Measurements from ENCODE around the gene SPRTN. TPM values are rescaled to one million over a fixed set of nuclear protein-coding genes. Genes with fewer than 3 reads are reported as not detected.
A peak's percentile ranks its signal among the peaks of the same experiment; 100 is the strongest.

Gene SPRTN
- total RNA-seq, 2 experiments from 2014 or later: 6.8 to 7.7 TPM

DNA sequence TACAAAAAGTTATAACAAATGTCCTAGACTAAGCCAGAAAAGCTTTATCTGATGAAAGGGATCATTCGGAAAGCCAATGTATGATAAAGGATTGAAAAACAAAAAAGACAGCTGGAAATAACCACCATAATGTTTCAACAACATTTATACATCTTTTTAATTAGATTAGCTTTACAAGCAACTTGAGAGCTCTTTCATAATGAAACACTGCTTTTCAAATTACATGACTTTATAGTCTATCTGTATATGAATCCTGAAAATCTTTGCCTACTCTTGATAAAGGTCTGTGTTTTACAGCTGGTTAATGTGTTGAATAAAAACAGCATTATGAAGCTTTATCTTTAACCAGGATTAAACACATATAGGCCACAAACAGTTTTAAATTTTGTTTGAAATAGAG lies 25.5 kb downstream of the SPRTN start:
- no peak for ATAC-seq
- no peaks in the 10 kb centered on the region for H3K27me3 Mint-ChIP-seq
- intact Hi-C loops (cut with micrococcal nuclease): loop anchor here (5.0 kb wide), 1 partner anchor 59 kb away; the partner anchor contains the start of gene EGLN1
- ChIA-PET POLR2A (interaction anchor here (0.7 to 1.3 kb wide), 2 partner anchors 15 to 248 kb away, joined by 3 read pairs; no protein-coding TSS in a partner anchor), CTCF (interaction anchor here (0.7 to 2.7 kb wide), 10 partner anchors 9 to 242 kb away, joined by 3 to 14 read pairs (median 6); partner anchors contain the start of genes EXOC8 and SPRTN)
- no peaks in the 10 kb centered on the region for H3K9me3 Mint-ChIP-seq
- H3K27ac Mint-ChIP-seq: no peak overlapping the region
- H3K4me1 Mint-ChIP-seq (ENCODE audit: low read depth): peaks cover 3% of the 10 kb centered on the region
- no peak for DNase-seq
- TF ChIP-seq, protein P1, sequence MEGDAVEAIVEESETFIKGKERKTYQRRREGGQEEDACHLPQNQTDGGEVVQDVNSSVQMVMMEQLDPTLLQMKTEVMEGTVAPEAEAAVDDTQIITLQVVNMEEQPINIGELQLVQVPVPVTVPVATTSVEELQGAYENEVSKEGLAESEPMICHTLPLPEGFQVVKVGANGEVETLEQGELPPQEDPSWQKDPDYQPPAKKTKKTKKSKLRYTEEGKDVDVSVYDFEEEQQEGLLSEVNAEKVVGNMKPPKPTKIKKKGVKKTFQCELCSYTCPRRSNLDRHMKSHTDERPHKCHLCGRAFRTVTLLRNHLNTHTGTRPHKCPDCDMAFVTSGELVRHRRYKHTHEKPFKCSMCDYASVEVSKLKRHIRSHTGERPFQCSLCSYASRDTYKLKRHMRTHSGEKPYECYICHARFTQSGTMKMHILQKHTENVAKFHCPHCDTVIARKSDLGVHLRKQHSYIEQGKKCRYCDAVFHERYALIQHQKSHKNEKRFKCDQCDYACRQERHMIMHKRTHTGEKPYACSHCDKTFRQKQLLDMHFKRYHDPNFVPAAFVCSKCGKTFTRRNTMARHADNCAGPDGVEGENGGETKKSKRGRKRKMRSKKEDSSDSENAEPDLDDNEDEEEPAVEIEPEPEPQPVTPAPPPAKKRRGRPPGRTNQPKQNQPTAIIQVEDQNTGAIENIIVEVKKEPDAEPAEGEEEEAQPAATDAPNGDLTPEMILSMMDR (IDR thresholded peaks at IDR 0.05): no peak
- H3K36me3 Mint-ChIP-seq (ENCODE audit: low read depth): peaks cover 33% of the 10 kb centered on the region
- no peak overlapping the region for H3K4me3 Mint-ChIP-seq

GRCh38 chr1:231364192-231364591 lies 26.1 kb downstream of the SPRTN start:
- ChIA-PET CTCF (interaction anchor here (1.3 to 2.2 kb wide), 5 partner anchors 26 to 234 kb away, joined by 3 to 11 read pairs (median 6); partner anchors contain the start of genes EXOC8 and SPRTN), POLR2A (interaction anchor here (1.3 kb wide), 1 partner anchor 248 kb away, joined by 3 read pairs; no protein-coding TSS in a partner anchor)
- TF ChIP-seq, protein P1 (IDR thresholded peaks at IDR 0.05): no peak
- Mint-ChIP-seq H3K4me1 (ENCODE audit: low read depth) (peaks cover 3% of the 10 kb centered on the region), H3K9me3 (no peaks in the 10 kb centered on the region), H3K36me3 (ENCODE audit: low read depth) (peaks cover 37% of the 10 kb centered on the region), H3K27ac (peak overlapping the region; percentile 1), H3K27me3 (no peaks in the 10 kb centered on the region), H3K4me3 (no peak overlapping the region)
- intact Hi-C loops (cut with micrococcal nuclease): loop anchor here (5.0 kb wide), 1 partner anchor 58 kb away; the partner anchor contains the start of gene EGLN1
- no peak for ATAC-seq
- DNase-seq: no peak

DNA sequence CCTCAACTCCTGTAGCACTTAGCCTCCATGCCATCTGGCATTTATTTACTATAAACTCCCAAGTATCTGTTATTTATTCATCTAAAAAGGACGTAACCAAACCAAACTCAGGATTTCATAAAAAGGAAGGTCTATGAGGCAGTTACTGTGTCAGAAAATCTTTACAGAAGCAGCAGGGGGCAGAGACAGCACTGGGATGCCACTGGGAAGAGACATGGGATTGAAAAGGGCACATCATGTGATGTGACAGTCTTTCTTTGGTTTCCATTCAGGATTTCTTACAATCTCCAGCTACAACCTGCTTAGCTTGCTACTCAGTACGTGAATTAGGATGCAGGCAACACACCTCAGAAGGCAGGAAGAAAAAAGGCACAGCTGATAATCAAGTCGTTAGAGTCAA lies 31.2 kb downstream of the SPRTN start:
- Mint-ChIP-seq H3K27me3 (no peaks in the 10 kb centered on the region), H3K4me1 (ENCODE audit: low read depth) (peaks cover 3% of the 10 kb centered on the region), H3K4me3 (no peak overlapping the region)

GRCh38 chr1:231372501-231372900 lies 34.4 kb downstream of the SPRTN start:
- no peaks in the 10 kb centered on the region for H3K27me3 Mint-ChIP-seq
- H3K9me3 Mint-ChIP-seq: no peaks in the 10 kb centered on the region
- H3K4me1 Mint-ChIP-seq (ENCODE audit: low read depth): peaks cover 19% of the 10 kb centered on the region
- CTCF ChIA-PET: interaction anchor here (1.1 to 1.4 kb wide), 3 partner anchors 10 to 178 kb away, joined by 3 to 4 read pairs (median 3); no protein-coding TSS in a partner anchor
- intact Hi-C loops (cut with micrococcal nuclease): no loop called here
- no peak overlapping the region for H3K27ac Mint-ChIP-seq
- TF ChIP-seq, protein P1 (IDR thresholded peaks at IDR 0.05): no peak
- ATAC-seq (no peak), DNase-seq (no peak)
- H3K36me3 Mint-ChIP-seq (ENCODE audit: low read depth): peaks cover 10% of the 10 kb centered on the region
- POLR2A ChIA-PET: interaction anchor here (1.2 kb wide), 1 partner anchor 20 kb away, joined by 5 read pairs; no protein-coding TSS in a partner anchor
- no peak overlapping the region for H3K4me3 Mint-ChIP-seq

More for the DNA sequence above, 31.2 kb downstream of the SPRTN start:
- intact Hi-C loops (cut with micrococcal nuclease): no loop called here
- ATAC-seq (no peak), DNase-seq (no peak)
- CTCF ChIA-PET: no interaction called here
- POLR2A ChIA-PET: no interaction called here
- Mint-ChIP-seq H3K27ac (no peak overlapping the region), H3K9me3 (no peaks in the 10 kb centered on the region), H3K36me3 (ENCODE audit: low read depth) (peaks cover 23% of the 10 kb centered on the region)
- TF ChIP-seq, protein P1 (IDR thresholded peaks at IDR 0.05): no peak

GRCh38 chr1:231374394-231374793 lies 36.3 kb downstream of the SPRTN start:
- no peaks in the 10 kb centered on the region for H3K9me3 Mint-ChIP-seq
- CTCF ChIA-PET: interaction anchor here (0.8 to 1.3 kb wide), 3 partner anchors 11 to 59 kb away, joined by 3 to 8 read pairs (median 3); no protein-coding TSS in a partner anchor
- TF ChIP-seq, protein P1 (IDR thresholded peaks at IDR 0.05): no peak
- POLR2A ChIA-PET: interaction anchor here (0.6 to 1.0 kb wide), 4 partner anchors 10 to 46 kb away, joined by 3 read pairs; no protein-coding TSS in a partner anchor
- peaks cover 33% of the 10 kb centered on the region for H3K4me1 Mint-ChIP-seq (ENCODE audit: low read depth)
- no peak overlapping the region for H3K4me3 Mint-ChIP-seq
- H3K27ac Mint-ChIP-seq: no peak overlapping the region
- no peaks in the 10 kb centered on the region for H3K27me3 Mint-ChIP-seq
- H3K36me3 Mint-ChIP-seq (ENCODE audit: low read depth): peaks cover 5% of the 10 kb centered on the region
- no peak for ATAC-seq
- intact Hi-C loops (cut with micrococcal nuclease): no loop called here
- DNase-seq: no peak

All from activated CD8-positive, alpha-beta T cell treated with anti-CD3 and anti-CD28 coated beads for 36 hours (primary cell).